HG02798 (cell line): ENCODE measurements around the gene TMEM119.

ENCODE experiments used
- ATAC-seq: cut with Tn5 transposase; IDR thresholded peaks from one replicate; pipeline ENCODE4 v1.9.1; 2021; ENCODE audit warnings: mild to moderate bottlenecking; ENCODE audit not compliant: unreplicated experiment, poor library complexity

The TMEM119 gene

GRCh38 chr12:108551535-108551934 lies 46.3 kb downstream of the TMEM119 start:
- no peak for ATAC-seq

DNA sequence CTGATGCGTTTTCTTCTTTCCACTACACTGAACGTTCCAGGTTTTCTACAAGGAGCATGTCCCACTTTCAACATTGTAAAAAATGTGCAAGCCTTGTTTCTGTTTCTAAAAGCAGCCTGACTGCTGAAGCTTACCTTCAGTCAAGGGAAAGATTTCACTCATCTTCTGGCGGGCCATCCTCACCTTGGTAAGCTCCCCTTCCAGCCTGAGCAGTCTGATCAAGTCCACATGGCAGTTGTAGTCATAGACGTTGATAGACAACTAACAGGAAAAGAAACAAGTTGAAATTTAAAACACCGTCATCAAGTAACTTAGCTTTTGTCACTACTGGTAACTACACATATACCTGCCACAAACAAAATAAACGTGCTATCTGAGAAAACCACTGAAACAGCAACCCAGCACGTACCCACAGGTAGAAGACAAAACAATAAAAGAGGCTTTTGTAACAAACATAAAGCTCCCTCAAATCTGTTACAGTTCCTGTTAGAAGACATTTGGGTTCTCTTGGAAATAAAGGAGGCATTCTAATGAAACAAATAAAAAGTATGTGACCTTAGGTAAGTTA lies 48.8 kb downstream of the TMEM119 start:
- ATAC-seq = peak; percentile 34

- no peak for ATAC-seq
These were observed 50.2 kb downstream of the TMEM119 start for GRCh38 chr12:108547686-108548085.

DNA sequence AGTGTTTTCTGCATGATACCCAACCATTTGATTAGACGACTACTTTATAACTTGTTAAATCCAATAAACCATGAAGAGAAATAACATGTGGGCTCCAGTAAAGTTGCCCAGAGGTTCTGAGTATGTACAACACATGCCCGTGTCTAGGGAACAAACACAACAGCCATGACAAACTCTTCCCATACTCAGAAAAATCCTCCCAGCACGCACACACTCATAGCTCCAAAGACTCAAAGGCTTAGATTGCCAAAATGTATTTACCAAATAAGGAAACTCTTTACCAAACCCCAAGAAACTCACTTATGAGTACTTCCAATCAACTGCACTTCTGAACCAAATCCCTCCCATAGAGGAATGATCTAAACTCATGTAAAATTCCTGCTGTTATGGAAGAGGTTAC lies 54.2 kb downstream of the TMEM119 start:
- ATAC-seq = no peak

DNA sequence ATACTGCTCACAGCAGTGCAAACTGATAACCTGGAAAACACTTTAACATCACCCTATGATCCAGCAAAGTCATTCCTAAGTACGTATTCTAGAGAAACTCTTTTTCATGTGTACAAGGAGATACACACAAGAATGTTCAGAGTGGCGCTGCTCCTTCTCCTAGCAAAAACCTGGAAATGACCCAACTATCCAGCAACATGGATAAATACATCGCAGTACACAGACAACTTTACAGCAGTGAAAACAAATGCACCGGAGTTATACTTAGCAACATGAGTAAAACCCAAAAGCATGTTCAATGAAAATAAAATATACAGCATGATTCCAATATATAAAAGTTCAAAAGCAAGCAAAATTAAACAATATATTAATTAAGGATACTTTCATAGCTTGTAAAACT lies 55.6 kb downstream of the TMEM119 start:
- ATAC-seq = no peak
